AG09309 (cell line): ENCODE results near the gene GLIS1.

Source experiments
- DNase-seq: peaks from one replicate; pipeline ENCODE4 v3.0.0-alpha.2; 2010; ENCODE audit warnings: low read depth
- H3K4me3 ChIP-seq: 2 replicates; pipeline ENCODE4 v1.5.1; 2011; ENCODE audit warnings: mild to moderate bottlenecking, low read depth, low read length, moderate library complexity; ENCODE audit not compliant: control insufficient read depth
- TF ChIP-seq, protein P1 (sequence below): IDR thresholded peaks from 2 replicates; pipeline ENCODE4 v1.5.1; 2011; ENCODE audit warnings: mild to moderate bottlenecking, low read depth, low read length, inconsistent platforms; ENCODE audit not compliant: insufficient read depth, control insufficient read depth; ENCODE audit errors: missing control alignments

Gene GLIS1

DNA sequence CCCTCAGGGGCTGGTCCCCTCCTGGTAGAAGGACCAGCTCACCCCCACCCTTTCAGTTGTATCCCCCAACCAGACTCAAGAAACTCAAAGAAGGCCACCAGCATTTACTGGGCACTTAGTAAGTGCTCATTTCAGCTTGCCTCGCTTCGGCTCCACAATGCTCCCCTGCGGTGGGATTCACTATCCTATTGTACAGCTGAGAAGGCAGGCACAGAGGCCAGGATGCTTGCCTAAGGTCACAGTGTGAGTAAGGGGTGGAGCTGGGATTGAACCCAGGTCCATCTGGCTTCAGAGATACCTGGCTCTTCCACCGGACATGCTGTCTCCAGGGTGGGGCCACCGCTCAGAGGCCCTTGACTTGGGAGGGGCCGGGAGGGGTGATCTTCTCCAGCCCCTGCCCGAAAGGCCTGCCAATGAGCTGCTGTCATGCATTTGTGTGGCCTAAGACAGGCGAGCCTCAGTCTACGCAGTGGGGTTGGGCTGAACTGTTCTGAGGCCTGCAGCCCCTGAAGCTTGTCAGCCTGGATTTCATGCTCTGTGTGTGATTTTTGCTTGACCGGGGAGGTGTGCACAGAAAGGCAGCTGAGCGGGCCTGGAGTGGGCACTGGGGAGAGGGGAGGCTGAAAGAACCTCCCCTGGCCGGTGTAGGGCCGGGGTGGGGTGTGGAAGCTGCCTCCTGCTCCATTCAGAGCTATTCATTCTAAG lies 231.7 kb downstream of the GLIS1 start:
- H3K4me3 ChIP-seq: no peak overlapping the region
- TF ChIP-seq, protein P1, sequence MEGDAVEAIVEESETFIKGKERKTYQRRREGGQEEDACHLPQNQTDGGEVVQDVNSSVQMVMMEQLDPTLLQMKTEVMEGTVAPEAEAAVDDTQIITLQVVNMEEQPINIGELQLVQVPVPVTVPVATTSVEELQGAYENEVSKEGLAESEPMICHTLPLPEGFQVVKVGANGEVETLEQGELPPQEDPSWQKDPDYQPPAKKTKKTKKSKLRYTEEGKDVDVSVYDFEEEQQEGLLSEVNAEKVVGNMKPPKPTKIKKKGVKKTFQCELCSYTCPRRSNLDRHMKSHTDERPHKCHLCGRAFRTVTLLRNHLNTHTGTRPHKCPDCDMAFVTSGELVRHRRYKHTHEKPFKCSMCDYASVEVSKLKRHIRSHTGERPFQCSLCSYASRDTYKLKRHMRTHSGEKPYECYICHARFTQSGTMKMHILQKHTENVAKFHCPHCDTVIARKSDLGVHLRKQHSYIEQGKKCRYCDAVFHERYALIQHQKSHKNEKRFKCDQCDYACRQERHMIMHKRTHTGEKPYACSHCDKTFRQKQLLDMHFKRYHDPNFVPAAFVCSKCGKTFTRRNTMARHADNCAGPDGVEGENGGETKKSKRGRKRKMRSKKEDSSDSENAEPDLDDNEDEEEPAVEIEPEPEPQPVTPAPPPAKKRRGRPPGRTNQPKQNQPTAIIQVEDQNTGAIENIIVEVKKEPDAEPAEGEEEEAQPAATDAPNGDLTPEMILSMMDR: no peak
- no peak for DNase-seq

DNA sequence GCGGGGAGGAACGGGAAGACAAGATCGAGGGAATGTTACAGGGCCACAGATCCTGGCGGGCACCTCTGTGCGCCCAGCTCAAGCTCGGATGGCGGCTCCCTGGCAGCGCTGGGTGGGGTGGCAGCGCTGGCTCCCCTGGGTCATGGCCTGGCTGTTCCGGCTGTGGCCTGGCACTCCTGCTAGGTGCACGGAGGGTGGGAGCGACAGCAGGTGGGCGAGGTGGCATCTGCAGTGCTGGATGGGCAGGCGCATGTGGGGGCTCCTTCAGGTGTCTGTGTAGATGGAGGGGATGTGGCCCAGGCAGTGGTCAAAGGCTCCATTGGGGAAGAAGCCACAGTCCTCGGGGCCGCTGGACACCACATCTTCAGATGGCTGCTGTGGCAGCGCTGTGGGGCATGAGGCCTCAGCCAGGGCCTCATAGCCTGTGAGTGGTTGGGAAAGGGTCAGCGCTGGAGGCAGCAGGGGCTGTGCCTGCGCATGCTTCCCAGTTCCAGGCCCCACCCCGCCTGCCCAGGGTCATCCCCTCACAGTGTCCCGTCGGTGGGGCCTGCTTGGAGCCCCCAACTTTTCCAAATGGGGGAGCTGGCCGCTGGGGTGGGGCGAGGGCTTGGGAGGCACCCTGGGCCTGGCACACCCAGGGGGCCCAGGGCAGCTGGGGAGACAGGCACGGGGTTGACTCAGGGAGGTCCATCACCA lies 232.5 kb downstream of the GLIS1 start:
- no peak for DNase-seq
- no peak overlapping the region for H3K4me3 ChIP-seq
- TF ChIP-seq, protein P1: no peak

DNA sequence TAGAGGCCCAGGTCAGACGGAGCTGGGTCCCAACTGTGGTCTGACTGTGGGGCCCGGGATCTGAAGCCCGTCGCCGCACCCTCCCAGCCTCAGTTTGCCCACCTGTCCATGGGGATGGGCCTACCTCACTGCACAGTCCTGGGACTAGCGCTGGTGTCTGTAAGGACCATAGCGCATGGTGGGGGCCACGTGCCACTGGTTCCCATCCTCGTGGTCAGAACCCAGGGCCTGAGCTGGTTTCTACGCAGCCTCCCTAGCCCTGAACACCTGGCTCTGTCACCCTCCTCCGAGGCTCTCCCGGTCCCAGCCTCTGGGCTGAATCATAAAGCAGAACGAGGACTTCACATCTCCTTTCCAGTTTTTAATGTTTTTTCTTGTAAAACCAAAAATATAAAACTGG lies 233.1 kb downstream of the GLIS1 start:
- H3K4me3 ChIP-seq: no peak overlapping the region
- no peak for DNase-seq
- TF ChIP-seq, protein P1: no peak

DNA sequence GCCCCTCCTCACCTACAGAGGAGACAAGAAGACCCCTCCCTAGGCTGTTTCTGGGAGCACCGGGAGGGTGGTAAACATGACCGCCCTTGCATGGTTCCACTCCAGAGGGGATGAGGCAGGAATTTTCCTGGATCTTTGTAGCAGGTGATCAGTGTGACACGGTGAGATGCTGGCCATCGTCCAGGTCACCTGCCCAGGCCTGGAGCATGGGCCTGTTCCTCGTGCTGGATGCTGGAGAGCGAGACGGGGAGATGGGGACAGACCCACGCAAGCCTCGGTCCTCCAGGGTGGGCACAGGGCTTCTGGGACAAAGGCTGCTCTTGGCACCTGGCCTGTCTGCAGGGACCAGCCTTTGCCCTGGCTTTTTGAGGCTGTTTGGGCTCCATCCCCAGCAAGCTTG lies 233.6 kb downstream of the GLIS1 start:
- no peak overlapping the region for H3K4me3 ChIP-seq
- TF ChIP-seq, protein P1: no peak
- no peak for DNase-seq

DNA sequence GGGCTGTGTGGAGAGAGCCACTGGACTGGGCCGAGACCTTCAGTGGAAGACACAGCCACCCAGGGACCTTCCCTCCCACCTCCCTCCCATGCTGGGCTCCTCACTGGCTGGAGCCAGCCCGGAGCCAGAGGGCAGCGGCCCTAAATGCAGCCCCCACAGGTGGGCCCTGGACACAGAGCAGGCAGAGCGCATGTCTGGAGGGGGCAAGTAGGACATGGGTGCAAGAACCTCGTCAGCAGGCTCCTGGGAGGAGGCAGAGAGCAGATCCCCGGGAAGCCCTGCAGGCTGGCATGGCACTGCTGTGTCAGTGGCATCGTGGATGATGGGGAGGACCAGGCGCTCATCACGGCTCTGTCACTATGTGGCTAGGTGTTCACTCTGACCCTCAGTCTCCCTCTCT lies 234.1 kb downstream of the GLIS1 start:
- no peak overlapping the region for H3K4me3 ChIP-seq
- DNase-seq: no peak
- TF ChIP-seq, protein P1: no peak

DNA sequence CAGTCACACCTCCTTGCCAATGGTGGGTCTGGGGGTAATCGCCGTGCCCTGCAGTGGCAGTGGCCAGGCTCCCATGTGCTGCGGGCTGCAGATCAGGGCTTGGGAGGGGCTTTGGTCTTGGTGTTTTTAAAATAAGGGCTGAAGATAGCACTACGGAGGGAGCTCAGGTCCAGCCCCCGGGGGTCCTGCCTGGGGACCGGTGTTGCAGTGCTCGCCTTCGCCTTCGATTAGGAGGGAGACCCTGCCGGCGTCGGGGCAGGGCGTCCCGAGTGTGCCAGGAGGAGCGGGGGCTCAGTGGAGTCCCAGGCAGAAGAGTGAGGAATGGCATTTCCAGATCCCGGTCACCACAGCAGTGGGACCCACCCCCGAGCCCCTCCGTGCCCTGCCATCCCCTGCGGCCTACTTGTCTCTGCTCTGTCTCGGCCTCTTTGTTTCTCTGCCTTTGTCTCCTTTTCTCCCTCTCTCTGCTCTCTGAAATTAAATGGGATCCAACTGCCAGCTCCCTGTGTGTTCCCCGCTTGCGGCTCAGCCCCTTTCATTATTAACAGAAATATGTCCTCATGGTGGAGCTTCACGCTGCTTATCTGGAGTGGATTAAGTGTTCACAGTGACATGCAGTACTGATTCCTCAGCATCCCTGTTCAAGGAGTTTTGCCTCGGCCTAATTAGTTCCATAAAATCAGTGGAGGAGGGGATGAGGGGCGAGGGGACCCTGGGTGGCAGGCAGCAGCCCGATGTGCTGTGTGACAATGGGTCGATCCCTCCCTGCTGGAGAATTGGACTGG lies 235.3 kb downstream of the GLIS1 start:
- H3K4me3 ChIP-seq: no peak overlapping the region
- TF ChIP-seq, protein P1: no peak
- DNase-seq: no peak
